Glomerular endothelial cell (primary cell): Measurements from ENCODE around the gene TRHDE. TPM values are rescaled to one million over a fixed set of nuclear protein-coding genes. Genes with fewer than 3 reads are reported as not detected.
"Not testable (repeated sequence)": the region's sequence is repeated elsewhere in the genome, so short reads cannot be mapped to it uniquely, and the experiment has no call there.

Experiments used
- DNase-seq: peaks from one replicate; pipeline ENCODE4 v3.0.0-alpha.2; 2011; ENCODE audit warnings: low read depth, low spot score; ENCODE audit errors: extremely low read depth
- total RNA-seq: library from RNA; depleted of rRNA; stranded (reverse); fragments of >200 nt; gene quantifications from 2 replicates; pipeline ENCODE4 v1.2.3, GENCODE V29; 2015

The TRHDE gene
- total RNA-seq, 1 donor from 2014 or later, result 2.9 TPM

- DNase-seq, result no peak
Observed at GRCh38 chr12:72502546-72502945, 230.4 kb downstream of the TRHDE start.

GRCh38 chr12:72505227-72505626, 233.1 kb downstream of the TRHDE start:
- DNase-seq, result no peak

GRCh38 chr12:72509891-72510290, 237.7 kb downstream of the TRHDE start:
- no peak for DNase-seq

- no peak for DNase-seq
Observed at GRCh38 chr12:72510772-72511171, 238.6 kb downstream of the TRHDE start.

GRCh38 chr12:72511498-72511897, 239.3 kb downstream of the TRHDE start:
- DNase-seq, result no peak

- DNase-seq, result no peak
Observed at GRCh38 chr12:72511906-72512305, 239.7 kb downstream of the TRHDE start.

- DNase-seq, result not testable (repeated sequence)
Observed at GRCh38 chr12:72520044-72520678, 248.0 kb downstream of the TRHDE start.

GRCh38 chr12:72521326-72521725, 249.2 kb downstream of the TRHDE start:
- DNase-seq, result no peak

GRCh38 chr12:72522411-72522810, 250.2 kb downstream of the TRHDE start:
- no peak for DNase-seq

GRCh38 chr12:72523754-72524153, 251.6 kb downstream of the TRHDE start:
- no peak for DNase-seq

- no peak for DNase-seq
Observed at GRCh38 chr12:72535212-72535990, 263.2 kb downstream of the TRHDE start.

GRCh38 chr12:72540811-72541210, 268.6 kb downstream of the TRHDE start:
- DNase-seq, result no peak

GRCh38 chr12:72543777-72544467, 271.8 kb downstream of the TRHDE start:
- no peak for DNase-seq

- DNase-seq, result no peak
Observed at GRCh38 chr12:72546106-72546505, 273.9 kb downstream of the TRHDE start.

GRCh38 chr12:72547573-72547972, 275.4 kb downstream of the TRHDE start:
- no peak for DNase-seq

- no peak for DNase-seq
Observed at GRCh38 chr12:72549184-72549583, 277.0 kb downstream of the TRHDE start.

- DNase-seq, result no peak
Observed at GRCh38 chr12:72560003-72560769, 288.0 kb downstream of the TRHDE start.

- DNase-seq, result no peak
Observed at GRCh38 chr12:72570601-72571000, 298.4 kb downstream of the TRHDE start.

GRCh38 chr12:72574138-72574537, 302.0 kb downstream of the TRHDE start:
- no peak for DNase-seq

- no peak for DNase-seq
Observed at GRCh38 chr12:72578327-72578726, 306.2 kb downstream of the TRHDE start.

- DNase-seq, result no peak
Observed at GRCh38 chr12:72586456-72586855, 314.3 kb downstream of the TRHDE start.
